Activated naive CD4-positive, alpha-beta T cell treated with Interleukin-2 at 50 U/mL for 16 hours (primary cell): ENCODE measurements around the gene ECE2.
"Not testable (repeated sequence)": the region's sequence is repeated elsewhere in the genome, so short reads cannot be mapped to it uniquely, and the experiment has no call there.

ENCODE experiments used
- DNase-seq: peaks from one replicate; pipeline ENCODE4 v3.0.0-alpha.2; 2020

The ECE2 gene

GRCh38 chr3:184241141-184241446 is 34.7 kb upstream of the ECE2 start:
- no peak for DNase-seq

GRCh38 chr3:184241447-184242296 is 34.1 kb upstream of the ECE2 start:
- no peak for DNase-seq

GRCh38 chr3:184242297-184242685 is 33.5 kb upstream of the ECE2 start:
- DNase-seq, result no peak

GRCh38 chr3:184248454-184249411 is 27.1 kb upstream of the ECE2 start, which contains the start of gene ALG3:
ALG3 (minus strand) TSS chr3:184248962; CDS start chr3:184248940, 22 bp downstream.
- peak; percentile 90 for DNase-seq

GRCh38 chr3:184249412-184250166 is 26.2 kb upstream of the ECE2 start, which contains the start of gene EEF1AKMT4:
EEF1AKMT4 (plus strand) TSS chr3:184249672; CDS start chr3:184249695, 23 bp downstream.
- DNase-seq, result peak; percentile 97

- DNase-seq, result peak; percentile 89
These were observed 25.5 kb upstream of the ECE2 start for GRCh38 chr3:184250167-184250828.

- peak; percentile 34 for DNase-seq
These were observed 20.4 kb upstream of the ECE2 start for GRCh38 chr3:184255291-184256039.

- no peak for DNase-seq
These were observed 18.5 kb upstream of the ECE2 start for GRCh38 chr3:184257083-184257915.

GRCh38 chr3:184258926-184259325 is 16.9 kb upstream of the ECE2 start:
- no peak for DNase-seq

GRCh38 chr3:184259396-184259877 is 16.4 kb upstream of the ECE2 start:
- DNase-seq, result no peak

GRCh38 chr3:184259878-184260723 is 15.7 kb upstream of the ECE2 start:
- peak; percentile 39 for DNase-seq

GRCh38 chr3:184260724-184261269 is 15.0 kb upstream of the ECE2 start:
- DNase-seq, result peak; percentile 8

- DNase-seq, result peak; percentile 63
These were observed 14.5 kb upstream of the ECE2 start, which contains the start of gene CAMK2N2 for GRCh38 chr3:184261270-184261853. CAMK2N2 (minus strand) TSS chr3:184261553; CDS start chr3:184261285, 268 bp downstream.

GRCh38 chr3:184261854-184262763 is 13.7 kb upstream of the ECE2 start:
- DNase-seq, result peak; percentile 41

- DNase-seq, result no peak
These were observed 13.1 kb upstream of the ECE2 start for GRCh38 chr3:184262764-184263179.

- not testable (repeated sequence) for DNase-seq
These were observed 8.6 kb upstream of the ECE2 start for GRCh38 chr3:184267249-184267648.

- no peak for DNase-seq
These were observed 3.6 kb upstream of the ECE2 start for GRCh38 chr3:184272269-184272668.

- no peak for DNase-seq
These were observed 481 bp upstream of the ECE2 start for GRCh38 chr3:184275381-184275701.
